Endothelial cell (in vitro differentiated cells): ENCODE measurements around the gene NECTIN1. TPM values are rescaled to one million over a fixed set of nuclear protein-coding genes. Genes with fewer than 3 reads are reported as not detected.

Source experiments
- DNase-seq: peaks from one replicate; pipeline ENCODE4 v3.0.0; 2021; ENCODE audit warnings: low spot score
- H3K27ac Mint-ChIP-seq: one replicate; pipeline ENCODE4 v1.8.0; 2021; ENCODE audit warnings: mixed read lengths, inconsistent platforms; ENCODE audit not compliant: unreplicated experiment
- H3K27me3 Mint-ChIP-seq: one replicate; pipeline ENCODE4 v1.8.0; 2021; ENCODE audit warnings: mild to moderate bottlenecking, moderate library complexity, mixed read lengths, inconsistent platforms; ENCODE audit not compliant: unreplicated experiment
- H3K36me3 Mint-ChIP-seq: one replicate; pipeline ENCODE4 v1.8.0; 2021; ENCODE audit warnings: mild to moderate bottlenecking, low read depth, mixed read lengths, inconsistent platforms; ENCODE audit not compliant: unreplicated experiment
- H3K4me1 Mint-ChIP-seq: one replicate; pipeline ENCODE4 v1.8.0; 2021; ENCODE audit warnings: mild to moderate bottlenecking, mixed read lengths, inconsistent platforms; ENCODE audit not compliant: unreplicated experiment
- H3K4me3 Mint-ChIP-seq: one replicate; pipeline ENCODE4 v1.8.0; 2021; ENCODE audit warnings: mild to moderate bottlenecking, mixed read lengths, inconsistent platforms; ENCODE audit not compliant: unreplicated experiment
- H3K9me3 Mint-ChIP-seq: one replicate; pipeline ENCODE4 v1.8.0; 2021; ENCODE audit warnings: mixed read lengths, inconsistent platforms; ENCODE audit not compliant: unreplicated experiment
- CTCF ChIP-seq: fragments of 200-600 bp; sonication (generic); IDR thresholded peaks from one replicate; pipeline ENCODE4 v1.5.0; 2021; ENCODE audit warnings: antibody characterized with exemption; ENCODE audit not compliant: unreplicated experiment
- total RNA-seq: library from RNA; stranded (reverse); fragmentation: NEBNext Ultra II Directional; extraction: Animal tissue kit (Norgen Biotek cat#: 25700); gene quantifications from one replicate; pipeline ENCODE4 v1.2.1, GENCODE V29; 2021; ENCODE audit not compliant: unreplicated experiment

NECTIN1 gene
- total RNA-seq, 1 donor from 2014 or later = 17.9 TPM

GRCh38 chr11:119752946-119753345 is 23.9 kb upstream of the NECTIN1 start:
- no peak for TF ChIP-seq CTCF
- Mint-ChIP-seq H3K36me3 (no peaks in the 10 kb centered on the region), H3K4me3 (no peak overlapping the region), H3K27me3 (peaks cover 12% of the 10 kb centered on the region), H3K9me3 (no peaks in the 10 kb centered on the region), H3K27ac (no peak overlapping the region), H3K4me1 (peaks cover 6% of the 10 kb centered on the region)
- no peak for DNase-seq

GRCh38 chr11:119752345-119752871 is 23.4 kb upstream of the NECTIN1 start:
- peaks cover 13% of the 10 kb centered on the region for H3K27me3 Mint-ChIP-seq
- TF ChIP-seq CTCF = no peak

GRCh38 chr11:119750056-119750455 is 21.1 kb upstream of the NECTIN1 start:
- TF ChIP-seq CTCF = no peak
- H3K4me1 Mint-ChIP-seq = peaks cover 6% of the 10 kb centered on the region
- no peak for DNase-seq
- H3K27me3 Mint-ChIP-seq = peaks cover 9% of the 10 kb centered on the region
- H3K27ac Mint-ChIP-seq = no peak overlapping the region
- H3K4me3 Mint-ChIP-seq = no peak overlapping the region
- no peaks in the 10 kb centered on the region for H3K36me3 Mint-ChIP-seq
- no peaks in the 10 kb centered on the region for H3K9me3 Mint-ChIP-seq

More at GRCh38 chr11:119752345-119752871, 23.4 kb upstream of the NECTIN1 start:
- no peak for DNase-seq
- Mint-ChIP-seq H3K27ac (no peak overlapping the region), H3K4me1 (peaks cover 6% of the 10 kb centered on the region), H3K36me3 (no peaks in the 10 kb centered on the region), H3K9me3 (no peaks in the 10 kb centered on the region), H3K4me3 (no peak overlapping the region)

- TF ChIP-seq CTCF = no peak
- H3K4me1 Mint-ChIP-seq = peaks cover 6% of the 10 kb centered on the region
- H3K4me3 Mint-ChIP-seq = no peak overlapping the region
- H3K27me3 Mint-ChIP-seq = peaks cover 8% of the 10 kb centered on the region
- H3K27ac Mint-ChIP-seq = no peak overlapping the region
- no peaks in the 10 kb centered on the region for H3K36me3 Mint-ChIP-seq
- DNase-seq = no peak
- no peaks in the 10 kb centered on the region for H3K9me3 Mint-ChIP-seq
Observed at GRCh38 chr11:119749006-119749565, 20.1 kb upstream of the NECTIN1 start.

- no peak for TF ChIP-seq CTCF
Observed at GRCh38 chr11:119747868-119748660, 19.1 kb upstream of the NECTIN1 start.

More at GRCh38 chr11:119747868-119748660, 19.1 kb upstream of the NECTIN1 start:
- Mint-ChIP-seq H3K36me3 (no peaks in the 10 kb centered on the region), H3K4me1 (peaks cover 6% of the 10 kb centered on the region), H3K27ac (no peak overlapping the region), H3K27me3 (peaks cover 8% of the 10 kb centered on the region), H3K4me3 (no peak overlapping the region), H3K9me3 (no peaks in the 10 kb centered on the region)
- no peak for DNase-seq
